Measurements from ENCODE around the gene PDP2. TPM values are rescaled to one million over a fixed set of nuclear protein-coding genes. Genes with fewer than 3 reads are reported as not detected.
A peak's percentile ranks its signal among the peaks of the same experiment; 100 is the strongest.
"Not testable (repeated sequence)": the region's sequence is repeated elsewhere in the genome, so short reads cannot be mapped to it uniquely, and the experiment has no call there.

The PDP2 gene
- total RNA-seq, 4 donors from 2014 or later = 3.7 to 11.7 (median 5.8) TPM

GRCh38 chr16:66932076-66932475 lies 51.8 kb downstream of the PDP2 start:
- no peak for ATAC-seq
- Histone ChIP-seq H3K27me3 (no peaks in the 10 kb centered on the region), H3K36me3 (peaks cover 0 to 23% of the 10 kb centered on the region in 2 donors), H3K4me1 (peaks cover 5 to 60% (median 29%) of the 10 kb centered on the region in 3 donors), H3K4me3 (no peak overlapping the region), H3K9me3 (no peaks in the 10 kb centered on the region), H3K27ac (no peak overlapping the region)
- TF ChIP-seq POLR2A (IDR thresholded peaks at IDR 0.05) = no peak
- no peak for TF ChIP-seq CTCF (IDR thresholded peaks at IDR 0.05)
- TF ChIP-seq POLR2AphosphoS5 (IDR thresholded peaks at IDR 0.05) = no peak
- no peak for TF ChIP-seq EP300 (IDR thresholded peaks at IDR 0.05)
- 76 to 88% methylated on average over 1 to 2 of the region's 4 CpGs for WGBS, 2 donors (ENCODE audit: low coverage in 1 of 2)

GRCh38 chr16:66933776-66934137 lies 53.4 kb downstream of the PDP2 start:
- TF ChIP-seq POLR2AphosphoS5 (IDR thresholded peaks at IDR 0.05) = no peak
- TF ChIP-seq CTCF (IDR thresholded peaks at IDR 0.05) = no peak
- no peak for TF ChIP-seq EP300 (IDR thresholded peaks at IDR 0.05)
- no peak for TF ChIP-seq POLR2A (IDR thresholded peaks at IDR 0.05)
- H3K4me1 ChIP-seq = peaks cover 5 to 54% (median 29%) of the 10 kb centered on the region in 3 donors
- 0% methylated on average over 7 to 9 of the region's 12 CpGs for whole genome bisulfite sequencing, 2 donors (ENCODE audit: low coverage in 1 of 2)
- H3K9me3 ChIP-seq = no peaks in the 10 kb centered on the region
- ATAC-seq = peak; percentile 5
- H3K27me3 ChIP-seq = no peaks in the 10 kb centered on the region
- H3K4me3 ChIP-seq = peak overlapping the region; percentile 97
- peak overlapping the region; percentile 88 to 98 (median 97) for H3K27ac ChIP-seq
- peaks cover 0 to 40% of the 10 kb centered on the region in 2 donors for H3K36me3 ChIP-seq

- Histone ChIP-seq H3K36me3 (peaks cover 0 to 45% of the 10 kb centered on the region in 2 donors), H3K9me3 (no peaks in the 10 kb centered on the region), H3K4me3 (peak within 1 kb of the TSS; percentile 97), H3K4me1 (peaks cover 5 to 54% (median 29%) of the 10 kb centered on the region in 3 donors), H3K27me3 (no peaks in the 10 kb centered on the region), H3K27ac (peak within 1 kb of the TSS; percentile 88 to 98 (median 97))
- TF ChIP-seq EP300 (IDR thresholded peaks at IDR 0.05) (no peak), POLR2A (IDR thresholded peaks at IDR 0.05) (peak; percentile 77 to 90), POLR2AphosphoS5 (IDR thresholded peaks at IDR 0.05) (peak; percentile 99)
- ATAC-seq = peak; percentile 87
- WGBS, 2 donors (ENCODE audit: low coverage in 1 of 2) = no CpG with 5 or more reads among the region's 76 CpGs
Measured at GRCh38 chr16:66934138-66934838, 54.0 kb downstream of the PDP2 start, which contains the start of gene CIAO2B. Gene CIAO2B (minus strand): TSS chr16:66934402. CDS start chr16:66934364, 38 bp downstream.

- Histone ChIP-seq H3K27ac (peak overlapping the region; percentile 88 to 98 (median 97)), H3K4me3 (peak overlapping the region; percentile 97), H3K36me3 (peaks cover 0 to 51% of the 10 kb centered on the region in 2 donors), H3K4me1 (peaks cover 5 to 54% (median 29%) of the 10 kb centered on the region in 3 donors)
- not testable (repeated sequence) for H3K27me3 ChIP-seq, H3K9me3 ChIP-seq, ATAC-seq
- WGBS, 2 donors (ENCODE audit: low coverage in 1 of 2) = 0% methylated on average over 6 to 15 of the region's 24 CpGs
Measured at GRCh38 chr16:66934839-66935313, 54.6 kb downstream of the PDP2 start.

GRCh38 chr16:66935314-66936011 lies 55.1 kb downstream of the PDP2 start, which contains the start of gene CES2:
Gene CES2 (plus strand): TSS chr16:66935516. CDS start chr16:66935636, 120 bp downstream.
- Histone ChIP-seq H3K27ac (peak within 1 kb of the TSS; percentile 88 to 98 (median 97)), H3K27me3 (no peaks in the 10 kb centered on the region), H3K4me1 (peaks cover 5 to 54% (median 29%) of the 10 kb centered on the region in 3 donors), H3K4me3 (peak within 1 kb of the TSS; percentile 97), H3K36me3 (peaks cover 0 to 57% of the 10 kb centered on the region in 2 donors), H3K9me3 (no peaks in the 10 kb centered on the region)
- peak; percentile 45 for ATAC-seq
- 0 to 31% methylated on average over 1 to 12 of the region's 44 CpGs for WGBS, 2 donors (ENCODE audit: low coverage in 1 of 2)
- TF ChIP-seq CTCF (IDR thresholded peaks at IDR 0.05) (no peak), POLR2AphosphoS5 (IDR thresholded peaks at IDR 0.05) (no peak), EP300 (IDR thresholded peaks at IDR 0.05) (no peak), POLR2A (IDR thresholded peaks at IDR 0.05) (no peak)
